Erythroblast (primary cell): ENCODE measurements around the gene AUTS2.

ENCODE experiments used
- GATA1 ChIP-seq: IDR thresholded peaks from 2 replicates; pipeline ENCODE4 v1.6.1; 2011; ENCODE audit warnings: low read depth, mild to moderate bottlenecking, control low read depth, low read length, moderate library complexity
- POLR2A ChIP-seq: IDR thresholded peaks from 2 replicates; pipeline ENCODE4 v1.6.1; 2011; ENCODE audit warnings: mild to moderate bottlenecking, low read length

DNA sequence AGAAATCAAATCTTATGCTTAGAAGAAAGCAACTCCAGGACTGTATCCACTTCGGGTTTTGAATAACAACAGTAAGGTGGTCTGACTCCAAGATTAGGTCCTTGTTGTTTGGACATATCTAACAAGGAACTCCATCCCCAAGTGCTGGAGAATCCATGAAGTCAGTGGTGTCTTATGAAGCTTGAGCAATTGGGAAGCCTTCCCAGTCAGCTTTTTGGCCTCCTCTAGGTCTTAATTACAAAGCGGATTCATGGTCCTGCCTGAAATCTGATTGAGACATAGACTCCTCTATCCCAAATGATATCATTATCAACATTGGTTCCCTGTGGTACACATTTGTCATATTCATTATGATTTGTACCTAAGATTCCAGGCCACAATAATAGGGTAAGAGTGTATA, 642.6 kb downstream of the AUTS2 start:
- TF ChIP-seq POLR2A, result no peak
- TF ChIP-seq GATA1, result no peak
